Neutrophil (primary cell): ENCODE data around the gene CPED1.

Experiments used
- H3K27ac ChIP-seq: fragments of 200-600 bp; sonication (generic); 2 replicates; pipeline ENCODE4 v1.5.1; 2016; ENCODE audit warnings: mild to moderate bottlenecking, moderate library complexity
- H3K27me3 ChIP-seq: fragments of 200-600 bp; sonication (generic); 2 replicates; pipeline ENCODE4 v1.6.0; 2016; ENCODE audit warnings: mild to moderate bottlenecking
- H3K36me3 ChIP-seq: fragments of 200-600 bp; sonication (generic); 2 replicates; pipeline ENCODE4 v1.5.1; 2017
- H3K4me1 ChIP-seq, 2 experiments: fragments of 200-600 bp in 1 of 2; sonication (generic) in 1 of 2; 1 replicate in 1 of 2; 2 replicates in 1 of 2; pipeline versions ENCODE4 v1.5.1 to v1.6.1; 2013 to 2016; ENCODE audit warnings: low read depth in 1 of 2, low read length in 1 of 2, mild to moderate bottlenecking in 1 of 2, moderate library complexity in 1 of 2; ENCODE audit not compliant: control insufficient read depth in 1 of 2, insufficient read depth in 1 of 2
- H3K4me3 ChIP-seq, 2 experiments: fragments of 200-600 bp in 1 of 2; sonication (generic) in 1 of 2; 1 replicate in 1 of 2; 2 replicates in 1 of 2; pipeline ENCODE4 v1.5.1; 2013 to 2016; ENCODE audit warnings: low read depth in 1 of 2, low read length in 1 of 2, mild to moderate bottlenecking in 1 of 2, moderate library complexity in 1 of 2
- H3K9me3 ChIP-seq: fragments of 200-600 bp; sonication (generic); 2 replicates; pipeline ENCODE4 v1.5.1; 2016
- TF ChIP-seq, protein P1 (sequence below): fragments of 200-600 bp; sonication (generic); IDR thresholded peaks from 2 replicates; pipeline ENCODE4 v1.5.1; 2016; ENCODE audit warnings: antibody characterized with exemption

Gene CPED1

DNA sequence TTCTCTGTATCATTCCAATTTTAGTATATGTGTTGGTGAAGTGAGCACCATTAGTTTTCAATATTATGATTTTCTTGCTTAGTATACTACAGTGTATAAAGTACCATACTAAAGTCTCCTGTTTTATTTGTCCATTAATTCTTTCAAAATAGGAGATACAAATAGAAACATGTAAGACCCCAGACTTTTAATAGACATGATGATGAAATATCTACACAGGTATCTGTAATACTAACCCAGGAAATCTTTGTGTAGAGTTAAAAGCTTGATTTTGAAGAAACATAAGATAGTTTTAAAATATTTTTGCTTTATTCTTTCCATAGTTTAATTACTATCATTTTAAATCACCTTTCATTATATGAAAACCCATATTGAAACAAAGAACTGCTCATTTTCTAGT lies 206.5 kb downstream of the CPED1 start:
- no peaks in the 10 kb centered on the region for H3K27me3 ChIP-seq
- H3K4me1 ChIP-seq, result no peaks in the 10 kb centered on the region
- H3K27ac ChIP-seq, result no peak overlapping the region
- no peaks in the 10 kb centered on the region for H3K36me3 ChIP-seq
- TF ChIP-seq, protein P1, sequence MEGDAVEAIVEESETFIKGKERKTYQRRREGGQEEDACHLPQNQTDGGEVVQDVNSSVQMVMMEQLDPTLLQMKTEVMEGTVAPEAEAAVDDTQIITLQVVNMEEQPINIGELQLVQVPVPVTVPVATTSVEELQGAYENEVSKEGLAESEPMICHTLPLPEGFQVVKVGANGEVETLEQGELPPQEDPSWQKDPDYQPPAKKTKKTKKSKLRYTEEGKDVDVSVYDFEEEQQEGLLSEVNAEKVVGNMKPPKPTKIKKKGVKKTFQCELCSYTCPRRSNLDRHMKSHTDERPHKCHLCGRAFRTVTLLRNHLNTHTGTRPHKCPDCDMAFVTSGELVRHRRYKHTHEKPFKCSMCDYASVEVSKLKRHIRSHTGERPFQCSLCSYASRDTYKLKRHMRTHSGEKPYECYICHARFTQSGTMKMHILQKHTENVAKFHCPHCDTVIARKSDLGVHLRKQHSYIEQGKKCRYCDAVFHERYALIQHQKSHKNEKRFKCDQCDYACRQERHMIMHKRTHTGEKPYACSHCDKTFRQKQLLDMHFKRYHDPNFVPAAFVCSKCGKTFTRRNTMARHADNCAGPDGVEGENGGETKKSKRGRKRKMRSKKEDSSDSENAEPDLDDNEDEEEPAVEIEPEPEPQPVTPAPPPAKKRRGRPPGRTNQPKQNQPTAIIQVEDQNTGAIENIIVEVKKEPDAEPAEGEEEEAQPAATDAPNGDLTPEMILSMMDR, result no peak
- no peaks in the 10 kb centered on the region for H3K9me3 ChIP-seq
- no peak overlapping the region for H3K4me3 ChIP-seq

DNA sequence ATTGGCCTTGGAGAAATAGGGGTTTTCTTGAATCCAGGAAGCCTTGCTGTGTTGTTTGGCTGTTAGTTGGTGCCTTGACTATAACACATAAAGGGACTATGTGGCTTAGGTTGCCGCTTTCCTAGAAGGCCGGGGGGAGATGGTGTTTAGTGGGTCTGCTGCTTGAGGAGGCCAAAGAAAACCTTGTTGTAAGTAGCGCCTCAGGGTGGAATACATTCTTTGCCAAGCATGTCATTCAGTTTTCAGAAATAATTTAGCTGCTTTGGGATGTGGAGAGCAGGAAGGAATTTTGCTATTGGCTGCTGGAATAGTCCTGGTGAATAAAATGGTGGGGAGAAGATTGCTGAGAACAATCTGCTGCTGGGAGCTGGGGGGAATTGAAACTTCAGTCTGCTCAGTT lies 207.4 kb downstream of the CPED1 start:
- Histone ChIP-seq H3K27ac (no peak overlapping the region), H3K4me1 (no peaks in the 10 kb centered on the region)
- TF ChIP-seq, protein P1, result no peak

DNA sequence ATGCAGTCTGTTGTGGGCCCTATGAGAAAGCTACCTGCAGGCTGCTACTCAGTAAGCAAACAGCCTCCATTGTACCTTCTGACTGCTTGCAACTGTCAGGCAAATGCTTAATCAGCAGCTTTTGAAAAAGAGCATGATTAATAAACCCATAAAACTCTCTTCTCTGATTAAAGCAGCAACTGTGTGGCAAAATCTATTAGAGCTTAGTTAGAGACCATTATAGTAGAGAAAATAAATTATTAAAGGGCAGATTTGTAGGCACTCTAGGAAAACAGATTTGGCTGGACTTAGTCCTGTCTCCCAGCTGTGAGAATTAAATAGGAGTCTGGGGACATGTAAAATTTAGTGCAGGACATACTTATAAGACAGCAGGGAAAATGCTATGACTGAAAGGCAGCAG lies 207.8 kb downstream of the CPED1 start:
- Histone ChIP-seq H3K4me1 (no peaks in the 10 kb centered on the region), H3K27me3 (no peaks in the 10 kb centered on the region), H3K9me3 (no peaks in the 10 kb centered on the region), H3K4me3 (no peak overlapping the region), H3K27ac (no peak overlapping the region), H3K36me3 (no peaks in the 10 kb centered on the region)
- TF ChIP-seq, protein P1, result no peak

More for the DNA sequence above, 207.4 kb downstream of the CPED1 start:
- Histone ChIP-seq H3K36me3 (no peaks in the 10 kb centered on the region), H3K27me3 (no peaks in the 10 kb centered on the region), H3K4me3 (no peak overlapping the region), H3K9me3 (no peaks in the 10 kb centered on the region)

DNA sequence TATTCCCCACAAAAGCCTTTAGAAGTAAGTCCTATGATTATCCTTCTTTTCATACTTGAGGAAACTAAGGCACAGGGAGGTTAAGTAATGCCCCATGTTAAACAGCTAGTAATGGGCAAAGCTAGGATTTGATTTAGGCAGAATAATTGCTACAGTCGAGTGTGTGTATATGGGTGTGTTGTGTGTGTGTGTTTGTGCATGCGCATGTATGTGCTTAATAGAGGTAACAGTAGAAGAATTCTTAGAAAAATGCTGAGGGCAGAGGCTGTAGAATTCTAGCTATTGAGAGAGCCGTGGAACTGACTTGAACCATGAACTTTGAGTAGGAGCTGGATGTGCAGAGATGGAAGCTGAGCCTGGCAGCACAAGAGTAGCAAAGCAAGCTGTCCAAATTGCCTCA lies 208.9 kb downstream of the CPED1 start:
- no peak overlapping the region for H3K27ac ChIP-seq
- H3K4me1 ChIP-seq, result no peaks in the 10 kb centered on the region
- H3K4me3 ChIP-seq, result no peak overlapping the region
- TF ChIP-seq, protein P1, result no peak
- no peaks in the 10 kb centered on the region for H3K36me3 ChIP-seq
- no peaks in the 10 kb centered on the region for H3K9me3 ChIP-seq
- H3K27me3 ChIP-seq, result no peaks in the 10 kb centered on the region

DNA sequence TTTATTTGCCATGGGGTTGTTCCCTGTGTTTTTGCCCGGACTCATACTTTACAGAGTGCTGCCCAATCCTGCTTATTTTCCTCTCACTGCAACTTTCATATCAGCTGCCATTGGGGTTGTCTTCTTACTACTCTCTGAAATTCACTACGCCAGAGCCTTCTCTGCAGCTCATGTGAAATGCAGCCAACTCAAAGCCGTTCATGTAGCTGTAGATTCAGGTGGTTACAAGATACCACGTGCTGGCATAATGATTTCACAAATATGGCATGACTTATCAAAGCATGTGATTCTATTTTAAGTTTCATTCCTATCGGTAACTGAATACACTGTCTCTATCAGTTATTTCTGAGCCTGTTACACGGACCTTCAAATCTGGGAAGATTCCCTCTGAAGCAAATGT lies 210.0 kb downstream of the CPED1 start:
- Histone ChIP-seq H3K9me3 (no peaks in the 10 kb centered on the region), H3K27ac (no peak overlapping the region)

More for the DNA sequence above, 210.0 kb downstream of the CPED1 start:
- TF ChIP-seq, protein P1, result no peak
- no peaks in the 10 kb centered on the region for H3K4me1 ChIP-seq
- H3K27me3 ChIP-seq, result no peaks in the 10 kb centered on the region
- no peak overlapping the region for H3K4me3 ChIP-seq
- H3K36me3 ChIP-seq, result no peaks in the 10 kb centered on the region
